Measurements from ENCODE around the gene NPAS2.

Gene NPAS2

GRCh38 chr2:100945930-100946607 is 126.1 kb downstream of the NPAS2 start:
- no peak for DNase-seq

GRCh38 chr2:100948942-100949811 is 129.2 kb downstream of the NPAS2 start:
- no peak for DNase-seq

GRCh38 chr2:100952512-100952911 is 132.6 kb downstream of the NPAS2 start:
- DNase-seq: no peak

- no peak for DNase-seq
Observed at GRCh38 chr2:100953406-100954043, 133.6 kb downstream of the NPAS2 start.

- DNase-seq: no peak
Observed at GRCh38 chr2:100954044-100954420, 134.1 kb downstream of the NPAS2 start.

GRCh38 chr2:100955226-100955625 is 135.3 kb downstream of the NPAS2 start:
- no peak for DNase-seq

GRCh38 chr2:100956081-100956480 is 136.1 kb downstream of the NPAS2 start:
- no peak for DNase-seq

- DNase-seq: no peak
Observed at GRCh38 chr2:100957996-100958653, 138.2 kb downstream of the NPAS2 start.

- DNase-seq: no peak
Observed at GRCh38 chr2:100959225-100959880, 139.4 kb downstream of the NPAS2 start.

GRCh38 chr2:100960688-100961087 is 140.7 kb downstream of the NPAS2 start:
- DNase-seq: no peak

- DNase-seq: no peak
Observed at GRCh38 chr2:100962366-100963025, 142.6 kb downstream of the NPAS2 start.

- no peak for DNase-seq
Observed at GRCh38 chr2:100963026-100963375, 143.1 kb downstream of the NPAS2 start.

GRCh38 chr2:100964222-100964621 is 144.3 kb downstream of the NPAS2 start:
- no peak for DNase-seq

GRCh38 chr2:100964681-100965169 is 144.8 kb downstream of the NPAS2 start:
- no peak for DNase-seq

GRCh38 chr2:100965596-100965995 is 145.7 kb downstream of the NPAS2 start:
- no peak for DNase-seq

GRCh38 chr2:100967716-100968115 is 147.8 kb downstream of the NPAS2 start:
- DNase-seq: no peak

GRCh38 chr2:100968146-100969145 is 148.5 kb downstream of the NPAS2 start:
- no peak for DNase-seq

GRCh38 chr2:100969998-100970397 is 150.1 kb downstream of the NPAS2 start:
- DNase-seq: no peak

- no peak for DNase-seq
Observed at GRCh38 chr2:100971221-100971620, 151.3 kb downstream of the NPAS2 start.

- no peak for DNase-seq
Observed at GRCh38 chr2:100972452-100972851, 152.5 kb downstream of the NPAS2 start.

All from activated CD4-positive, alpha-beta T cell treated with anti-CD3 and anti-CD28 coated beads, Interleukin-2, amount 50 U/mL, for 4 hours (primary cell).